H1 (cell line): ENCODE measurements around the gene SMIM23. TPM values are rescaled to one million over a fixed set of nuclear protein-coding genes. Genes with fewer than 3 reads are reported as not detected.

Source experiments
- CTCF ChIA-PET: fragments of 300-600 bp; sonication (Branson Sonifier 250); formaldehyde crosslinking; loops from one replicate; lab custom pipeline; 2021; ENCODE audit not compliant: partially characterized antibody; lab: Charles Lee
- POLR2A ChIA-PET: fragments of 300-600 bp; sonication (Branson Sonifier 250); formaldehyde crosslinking; loops from one replicate; lab custom pipeline; 2021; ENCODE audit warnings: inconsistent platforms; ENCODE audit not compliant: partially characterized antibody; lab: Charles Lee
- DNase-seq, 2 experiments: peaks; one replicate each; pipeline versions ENCODE4 v3.0.0 to v3.0.0-alpha.2; 2010 to 2022; ENCODE audit warnings: low spot score in 2 of 2, low read depth in 1 of 2, mixed read lengths in 1 of 2
- FAIRE-seq: peaks from 2 replicates; lab custom pipeline; 2011; peaks lifted over from hg19 to GRCh38; lab: Jason Lieb, UNC
- H2AFZ ChIP-seq: 2 replicates; pipeline ENCODE4 v1.8.1; 2012; ENCODE audit warnings: low read length, inconsistent platforms
- H2AK5ac ChIP-seq: 2 replicates; pipeline ENCODE4 v1.6.1; 2013; ENCODE audit warnings: low read depth, low read length
- H2BK120ac ChIP-seq: replicated peaks from 2 replicates; pipeline ENCODE3; 2013; ENCODE audit warnings: low read depth, low read length, inconsistent platforms
- H2BK12ac ChIP-seq: 2 replicates; pipeline ENCODE4 v1.6.1; 2013; ENCODE audit warnings: low read depth, low read length
- H2BK15ac ChIP-seq: 2 replicates; pipeline ENCODE4 v1.6.1; 2013; ENCODE audit warnings: low read length
- H2BK20ac ChIP-seq: 2 replicates; pipeline ENCODE4 v1.6.1; 2013; ENCODE audit warnings: low read length
- H2BK5ac ChIP-seq: 2 replicates; pipeline ENCODE4 v1.6.1; 2013; ENCODE audit warnings: low read depth, low read length
- H3K14ac ChIP-seq: 2 replicates; pipeline ENCODE4 v1.6.1; 2013; ENCODE audit warnings: inconsistent platforms; ENCODE audit not compliant: insufficient read length
- H3K18ac ChIP-seq: 2 replicates; pipeline ENCODE4 v1.6.1; 2013; ENCODE audit warnings: low read length; ENCODE audit errors: extremely low read depth
- H3K23ac ChIP-seq: 2 replicates; pipeline ENCODE4 v1.6.1; 2013; ENCODE audit warnings: inconsistent platforms; ENCODE audit not compliant: insufficient read length
- H3K23me2 ChIP-seq: 2 replicates; pipeline ENCODE4 v1.6.1; 2013; ENCODE audit warnings: low read depth, low read length
- H3K27ac ChIP-seq: 2 replicates; pipeline ENCODE4 v1.6.1; 2011; ENCODE audit warnings: low read depth, low read length, inconsistent platforms
- H3K27me3 ChIP-seq, 4 experiments: replicated peaks in 1 of 4; 1 replicate in 1 of 4; 2 replicates in 3 of 4; pipeline versions ENCODE4 v1.6.1 to v1.8.1; 2011 to 2013; ENCODE audit warnings: low read length in 3 of 4, mild to moderate bottlenecking in 3 of 4, inconsistent platforms in 2 of 4, mixed read lengths in 2 of 4, moderate library complexity in 1 of 4; ENCODE audit not compliant: control insufficient read depth in 3 of 4, insufficient read depth in 3 of 4; ENCODE audit errors: extremely low read depth in 1 of 4
- H3K36me3 ChIP-seq, 4 experiments: 2 replicates each; pipeline versions ENCODE4 v1.6.1 to v1.8.1; 2011 to 2013; ENCODE audit warnings: mild to moderate bottlenecking in 4 of 4, low read length in 3 of 4, moderate library complexity in 2 of 4, control low read depth in 1 of 4, inconsistent platforms in 1 of 4; ENCODE audit not compliant: insufficient read depth in 4 of 4, control insufficient read depth in 2 of 4
- H3K4ac ChIP-seq: replicated peaks from 2 replicates; pipeline ENCODE3; 2013; ENCODE audit warnings: low read length, low read depth, mixed read lengths, inconsistent platforms; ENCODE audit not compliant: insufficient read length
- H3K4me1 ChIP-seq, 4 experiments: replicated peaks in 1 of 4; 1 replicate in 1 of 4; 2 replicates in 3 of 4; pipeline versions ENCODE4 v1.6.1 to v1.8.1; 2011 to 2013; ENCODE audit warnings: low read length in 3 of 4, inconsistent platforms in 2 of 4, mixed read lengths in 1 of 4; ENCODE audit not compliant: insufficient read depth in 4 of 4, control insufficient read depth in 3 of 4
- H3K4me2 ChIP-seq, 2 experiments: 2 replicates each; pipeline versions ENCODE4 v1.6.1 to v1.8.1; 2011 to 2013; ENCODE audit warnings: low read depth in 2 of 2, low read length in 2 of 2, control low read depth in 1 of 2, inconsistent platforms in 1 of 2, mild to moderate bottlenecking in 1 of 2; ENCODE audit not compliant: insufficient read depth in 1 of 2
- H3K4me3 ChIP-seq, 4 experiments: fragments of 200-600, 300-600 bp in 1 of 4; sonication (generic), shearing (Covaris generic), sonication (Bioruptor Twin) in 1 of 4; 2 replicates each; pipeline versions ENCODE4 v1.5.1 to v1.8.1; 2011 to 2016; ENCODE audit warnings: low read length in 4 of 4, low read depth in 3 of 4, control low read depth in 2 of 4, inconsistent platforms in 2 of 4, mild to moderate bottlenecking in 2 of 4, mixed read lengths in 1 of 4, moderate library complexity in 1 of 4; ENCODE audit not compliant: insufficient read depth in 2 of 4; ENCODE audit errors: extremely low read depth in 1 of 4
- H3K56ac ChIP-seq: replicated peaks from 2 replicates; pipeline ENCODE3; 2013; ENCODE audit warnings: low read depth, mild to moderate bottlenecking, mixed read lengths, low read length, inconsistent platforms; ENCODE audit not compliant: insufficient read length
- H3K79me1 ChIP-seq: 2 replicates; pipeline ENCODE4 v1.6.1; 2013; ENCODE audit warnings: low read depth, low read length, control low read depth
- H3K79me2 ChIP-seq, 2 experiments: 2 replicates each; pipeline versions ENCODE4 v1.6.1 to v1.8.1; 2012 to 2013; ENCODE audit warnings: low read length in 2 of 2, mild to moderate bottlenecking in 2 of 2, inconsistent platforms in 1 of 2; ENCODE audit not compliant: insufficient read depth in 2 of 2, control insufficient read depth in 1 of 2
- H3K9ac ChIP-seq, 4 experiments: replicated peaks in 1 of 4; 1 replicate in 1 of 4; 2 replicates in 3 of 4; pipeline versions ENCODE4 v1.6.1 to v1.8.1; 2011 to 2013; ENCODE audit warnings: low read depth in 3 of 4, low read length in 3 of 4, control low read depth in 2 of 4, mild to moderate bottlenecking in 2 of 4, moderate library complexity in 2 of 4, inconsistent platforms in 1 of 4; ENCODE audit errors: extremely low read depth in 1 of 4
- H3K9me3 ChIP-seq, 2 experiments: 2 replicates each; pipeline versions ENCODE4 v1.6.1 to v1.8.1; 2012 to 2013; ENCODE audit warnings: mild to moderate bottlenecking in 2 of 2, moderate library complexity in 2 of 2, control low read depth in 1 of 2, inconsistent platforms in 1 of 2, low read depth in 1 of 2, low read length in 1 of 2, mixed read lengths in 1 of 2; ENCODE audit not compliant: insufficient read depth in 2 of 2
- H4K20me1 ChIP-seq, 2 experiments: replicated peaks in 1 of 2; 2 replicates each; pipeline versions ENCODE3 to v1.8.1; 2011 to 2013; ENCODE audit warnings: inconsistent platforms in 2 of 2, low read length in 2 of 2, mild to moderate bottlenecking in 1 of 2; ENCODE audit not compliant: insufficient read depth in 2 of 2, control insufficient read depth in 1 of 2
- H4K5ac ChIP-seq: 2 replicates; pipeline ENCODE4 v1.6.1; 2013; ENCODE audit warnings: low read length, low read depth, mixed read lengths, inconsistent platforms; ENCODE audit not compliant: insufficient read length
- H4K8ac ChIP-seq: 2 replicates; pipeline ENCODE4 v1.8.0; 2013; ENCODE audit warnings: mild to moderate bottlenecking, moderate library complexity, low read length, inconsistent platforms; ENCODE audit not compliant: insufficient read depth; ENCODE audit errors: extremely low read depth
- H4K91ac ChIP-seq: replicated peaks from 2 replicates; pipeline ENCODE3; 2013; ENCODE audit warnings: low read length, mixed read lengths, inconsistent platforms; ENCODE audit not compliant: insufficient read length
- BRCA1 ChIP-seq: IDR thresholded peaks from 2 replicates; pipeline ENCODE4 v1.6.1; 2012; ENCODE audit warnings: low read depth, low read length, improper control_type of control experiment
- WGBS, 2 experiments: shearing (Covaris generic) in 1 of 2; methylation state at CpG; one replicate each; pipeline versions ENCODE4 v1.1.6 to v1.1.7; 2013 to 2015; ENCODE audit warnings: low lambda C conversion rate in 2 of 2, mixed read lengths in 2 of 2, inconsistent platforms in 1 of 2, low coverage in 1 of 2, missing lambda C conversion rate in 1 of 2; ENCODE audit not compliant: insufficient replicate concordance in 2 of 2, insufficient coverage in 1 of 2, insufficient read length in 1 of 2; ENCODE audit errors: extremely low coverage in 1 of 2, missing lambda C conversion rate in 1 of 2; 5-methylcytosine and 5-hydroxymethylcytosine counted together
- polyA plus RNA-seq, 7 experiments: library from polyadenylated mRNA; depleted of rRNA in 3 of 7; stranded (reverse) in 5 of 7; unstranded in 2 of 7; fragments of >200 nt in 5 of 7; fragments of 200-250 nt in 2 of 7; gene quantifications; 1 replicate in 5 of 7; 2 replicates in 1 of 7; 4 replicates in 1 of 7; pipeline versions ENCODE4 v1.2.1 to v1.2.3, GENCODE V29; 2011 to 2013; ENCODE audit warnings: missing spikeins in 2 of 7, mixed read lengths in 2 of 7
- total RNA-seq: library from RNA; stranded (reverse); fragmentation: NEBNext Ultra II Directional; extraction: Animal tissue kit (Norgen Biotek cat#: 25700); gene quantifications from 2 replicates; pipeline ENCODE4 v1.2.1, GENCODE V29; 2021

The SMIM23 gene
- total and polyA plus RNA-seq, 2 of the 8 experiments (the other 6 are each of a cell fraction or from before 2014, with no cell fraction given): not detected

- Histone ChIP-seq H3K4me1 (no peaks in the 10 kb centered on the region), H3K23me2 (no peaks in the 10 kb centered on the region), H2BK120ac (no peak overlapping the region), H2AFZ (no peak overlapping the region), H3K56ac (no peak overlapping the region), H3K27me3 (no peaks in the 10 kb centered on the region), H2BK20ac (no peak overlapping the region), H2BK12ac (no peak overlapping the region), H3K4me3 (no peak overlapping the region), H2BK15ac (no peak overlapping the region), H2BK5ac (no peak overlapping the region), H3K79me2 (no peaks in the 10 kb centered on the region), H3K4me2 (no peak overlapping the region), H3K4ac (no peak overlapping the region), H2AK5ac (no peak overlapping the region), H3K18ac (no peak overlapping the region), H3K9ac (no peak overlapping the region), H3K14ac (no peak overlapping the region), H3K9me3 (no peaks in the 10 kb centered on the region), H3K79me1 (no peaks in the 10 kb centered on the region), H4K20me1 (no peaks in the 10 kb centered on the region), H4K8ac (no peak overlapping the region; the same call in 1 of the 2 replicates), H3K36me3 (no peaks in the 10 kb centered on the region), H4K5ac (no peak overlapping the region), H4K91ac (no peak overlapping the region), H3K27ac (no peak overlapping the region), H3K23ac (no peak overlapping the region)
- ChIA-PET CTCF (interaction anchor here (1.8 kb wide), 1 partner anchor 55 kb away, joined by 7 read pairs; no protein-coding TSS in a partner anchor), POLR2A (interaction anchor here (0.8 kb wide), 1 partner anchor 8 kb away, joined by 3 read pairs; no protein-coding TSS in a partner anchor)
- FAIRE-seq (no peak), DNase-seq (no peak)
- TF ChIP-seq BRCA1: no peak
- 84% methylated on average over 2 of the region's 2 CpGs; no CpG with 5 or more reads in 1 of the 2 experiments for WGBS, 2 experiments
Observed at GRCh38 chr5:171794470-171794960, 8.9 kb downstream of the SMIM23 start.
